Upper lobe of left lung (tissue), 6 donors: Measurements from ENCODE around the gene ZNF423. TPM values are rescaled to one million over a fixed set of nuclear protein-coding genes. Genes with fewer than 3 reads are reported as not detected.

Experiments
- ATAC-seq, 2 donors: fragments of 200-7000 bp; cut with Tn5 transposase; one replicate each; pipeline ENCODE4 v1.9.1; 2022; ENCODE audit warnings: mild to moderate bottlenecking in 2 of 2, moderate library complexity in 2 of 2; ENCODE audit not compliant: low FRiP score in 2 of 2
- DNase-seq, 2 donors: peaks; one replicate each; pipeline ENCODE4 v3.0.0-alpha.2; 2019 to 2020
- H3K27ac ChIP-seq, 4 donors: fragments of 200-600 bp; sonication (generic); one replicate each; pipeline ENCODE4 v1.5.1; 2016 to 2019
- H3K27me3 ChIP-seq, 4 donors: fragments of 200-600 bp; sonication (generic); one replicate each; pipeline ENCODE4 v1.5.1; 2017 to 2019
- H3K36me3 ChIP-seq, 4 donors: fragments of 200-600 bp; sonication (generic); one replicate each; pipeline ENCODE4 v1.5.1; 2016 to 2019
- H3K4me1 ChIP-seq, 4 donors: fragments of 200-600 bp; sonication (generic); one replicate each; pipeline ENCODE4 v1.5.1; 2018 to 2019
- H3K4me3 ChIP-seq, 4 donors: fragments of 200-600 bp; sonication (generic); one replicate each; pipeline ENCODE4 v1.5.1; 2017 to 2019; ENCODE audit warnings: mild to moderate bottlenecking in 2 of 4, moderate library complexity in 1 of 4
- H3K9me3 ChIP-seq, 4 donors: fragments of 200-600 bp; sonication (generic); one replicate each; pipeline ENCODE4 v1.5.1; 2018 to 2019
- EP300 ChIP-seq, 4 donors: sonication (generic); formaldehyde crosslinking; IDR thresholded peaks; one replicate each; pipeline ENCODE4 v1.5.1; 2017; ENCODE audit warnings: antibody characterized with exemption in 4 of 4, control low read depth in 2 of 4
- POLR2A ChIP-seq, 4 donors: fragments of 450-650 bp; IDR thresholded peaks; one replicate each; pipeline ENCODE4 v1.5.1; 2016 to 2017; ENCODE audit warnings: antibody characterized with exemption in 4 of 4, mild to moderate bottlenecking in 2 of 4
- POLR2AphosphoS5 ChIP-seq, 2 donors: sonication (generic); formaldehyde crosslinking; IDR thresholded peaks; one replicate each; pipeline ENCODE4 v1.5.1; 2017; ENCODE audit warnings: antibody characterized with exemption in 2 of 2
- WGBS, 2 donors: methylation state at CpG; one replicate each; pipeline ENCODE4 v1.1.5; 2017 to 2018; 5-methylcytosine and 5-hydroxymethylcytosine counted together
- total RNA-seq, 6 donors: library from RNA; depleted of rRNA in 4 of 6; stranded (reverse); fragments of >200 nt in 4 of 6; gene quantifications; one replicate each; pipeline versions ENCODE4 v1.1.0 to v1.2.1, GENCODE V29; 2016 to 2021
- TF ChIP-seq, protein P1 (sequence below), 6 experiments: fragments of 450-650 bp in 4 of 6; fragments of 200-600 bp in 2 of 6; sonication (generic) in 2 of 6; IDR thresholded peaks; one replicate each; pipeline ENCODE4 v1.5.1; 2016 to 2019; ENCODE audit warnings: antibody characterized with exemption in 6 of 6
- donor health status: DM: no; HTN: no; CAD: no; lungs with moderate emphysema.
- donor health status: DM: no; HTN: yes; CAD: no; lungs with severe emphysema.

ZNF423 gene
- total RNA-seq, 6 donors from 2014 or later, result 4.1 to 11.4 (median 6.7) TPM

DNA sequence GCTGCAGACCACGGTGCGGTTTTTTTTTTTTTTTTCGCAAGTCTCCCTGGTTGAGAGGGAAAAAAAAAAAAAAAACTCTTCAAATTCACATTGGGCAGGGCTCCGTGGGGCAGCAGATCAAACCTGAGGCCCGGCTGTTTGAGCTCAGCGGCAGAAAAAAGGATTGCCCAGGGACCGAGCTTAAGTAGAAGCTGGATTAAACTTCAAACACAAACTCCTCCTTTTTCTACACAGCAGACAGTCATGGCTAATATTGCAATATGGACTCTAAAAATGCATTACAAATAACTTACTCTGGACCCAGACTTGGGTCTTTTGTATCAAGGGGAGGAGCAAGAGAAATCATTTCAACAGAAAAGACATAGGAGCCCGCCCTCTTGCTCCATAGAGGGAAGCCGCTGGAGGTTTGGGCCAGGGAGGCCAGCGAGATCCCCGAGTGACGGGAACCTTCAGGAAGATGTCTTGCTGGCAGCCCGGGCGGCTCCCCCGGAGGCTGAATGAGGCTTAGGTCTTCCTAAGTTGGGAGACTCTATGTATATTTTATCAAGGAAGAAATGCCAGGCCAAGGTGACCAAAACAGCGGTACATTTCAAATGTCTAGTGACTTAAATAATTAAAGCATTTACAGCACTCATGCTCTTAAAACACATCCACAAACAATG lies 167.7 kb downstream of the ZNF423 start:
- no peaks in the 10 kb centered on the region for H3K27me3 ChIP-seq
- 77 to 90% methylated on average over 15 to 16 of the region's 16 CpGs for WGBS, 2 donors
- no peak overlapping the region for H3K27ac ChIP-seq
- ATAC-seq, result no peak
- DNase-seq, result no peak
- TF ChIP-seq, protein P1, sequence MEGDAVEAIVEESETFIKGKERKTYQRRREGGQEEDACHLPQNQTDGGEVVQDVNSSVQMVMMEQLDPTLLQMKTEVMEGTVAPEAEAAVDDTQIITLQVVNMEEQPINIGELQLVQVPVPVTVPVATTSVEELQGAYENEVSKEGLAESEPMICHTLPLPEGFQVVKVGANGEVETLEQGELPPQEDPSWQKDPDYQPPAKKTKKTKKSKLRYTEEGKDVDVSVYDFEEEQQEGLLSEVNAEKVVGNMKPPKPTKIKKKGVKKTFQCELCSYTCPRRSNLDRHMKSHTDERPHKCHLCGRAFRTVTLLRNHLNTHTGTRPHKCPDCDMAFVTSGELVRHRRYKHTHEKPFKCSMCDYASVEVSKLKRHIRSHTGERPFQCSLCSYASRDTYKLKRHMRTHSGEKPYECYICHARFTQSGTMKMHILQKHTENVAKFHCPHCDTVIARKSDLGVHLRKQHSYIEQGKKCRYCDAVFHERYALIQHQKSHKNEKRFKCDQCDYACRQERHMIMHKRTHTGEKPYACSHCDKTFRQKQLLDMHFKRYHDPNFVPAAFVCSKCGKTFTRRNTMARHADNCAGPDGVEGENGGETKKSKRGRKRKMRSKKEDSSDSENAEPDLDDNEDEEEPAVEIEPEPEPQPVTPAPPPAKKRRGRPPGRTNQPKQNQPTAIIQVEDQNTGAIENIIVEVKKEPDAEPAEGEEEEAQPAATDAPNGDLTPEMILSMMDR (IDR thresholded peaks at IDR 0.05), result no peak
- TF ChIP-seq POLR2A (IDR thresholded peaks at IDR 0.05) (no peak), EP300 (IDR thresholded peaks at IDR 0.05) (no peak), POLR2AphosphoS5 (IDR thresholded peaks at IDR 0.05) (no peak)
- no peaks in the 10 kb centered on the region for H3K36me3 ChIP-seq
- no peak overlapping the region for H3K4me3 ChIP-seq
- no peaks in the 10 kb centered on the region for H3K4me1 ChIP-seq
- H3K9me3 ChIP-seq, result no peaks in the 10 kb centered on the region

DNA sequence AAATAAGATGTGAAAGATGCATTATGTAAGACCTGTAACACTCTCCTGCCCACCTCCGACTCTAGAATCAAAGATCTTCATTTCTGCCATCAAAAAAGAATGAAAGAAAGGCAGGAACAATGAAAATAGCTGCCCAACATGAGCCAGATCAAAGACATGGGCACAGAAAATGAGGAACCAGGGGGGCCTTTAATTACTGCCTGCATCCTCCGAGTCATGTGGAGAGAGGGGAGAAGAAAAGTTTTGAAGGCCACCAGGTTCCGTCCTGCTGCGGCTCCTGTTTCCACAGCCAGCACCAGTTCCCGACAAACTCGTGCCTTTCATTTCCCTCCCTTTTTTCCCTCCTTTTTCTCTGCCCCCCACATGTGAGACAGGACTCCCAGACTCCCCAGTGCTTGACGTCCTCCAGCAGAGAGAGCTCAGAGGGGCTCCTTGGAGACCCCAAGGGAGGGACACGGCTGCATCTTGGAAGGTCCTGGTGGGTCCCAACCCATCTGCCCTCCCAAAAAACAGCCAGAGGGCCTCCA lies 168.4 kb downstream of the ZNF423 start:
- TF ChIP-seq EP300 (IDR thresholded peaks at IDR 0.05) (no peak), POLR2A (IDR thresholded peaks at IDR 0.05) (no peak), POLR2AphosphoS5 (IDR thresholded peaks at IDR 0.05) (no peak)
- TF ChIP-seq, protein P1 (IDR thresholded peaks at IDR 0.05), result no peak
- ATAC-seq (no peak), DNase-seq (no peak)
- WGBS, 2 donors, result 55 to 63% methylated on average over 8 of the region's 8 CpGs
- Histone ChIP-seq H3K36me3 (no peaks in the 10 kb centered on the region), H3K9me3 (no peaks in the 10 kb centered on the region), H3K4me1 (no peaks in the 10 kb centered on the region), H3K4me3 (no peak overlapping the region), H3K27ac (no peak overlapping the region), H3K27me3 (no peaks in the 10 kb centered on the region)

DNA sequence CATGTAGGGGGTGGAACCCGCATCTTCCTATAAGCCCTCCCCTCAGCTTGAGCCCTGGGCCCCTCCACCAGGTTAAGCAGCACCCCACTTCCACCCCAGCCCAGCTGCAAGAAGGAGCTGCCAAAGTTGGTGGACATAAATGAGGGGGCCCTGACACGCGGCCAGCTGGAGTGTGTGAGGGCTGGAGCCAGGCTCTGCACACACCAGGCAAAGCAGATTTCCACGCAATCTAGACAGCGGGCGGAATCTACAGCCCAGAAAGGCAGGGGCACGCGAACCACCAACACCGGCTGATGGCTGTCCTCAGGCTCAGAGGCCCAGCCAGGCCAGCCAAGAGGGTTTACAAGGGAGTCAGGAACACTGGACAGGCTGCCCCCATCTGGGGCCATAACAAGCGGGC lies 171.2 kb downstream of the ZNF423 start:
- ATAC-seq (no peak), DNase-seq (no peak)
- H3K36me3 ChIP-seq, result no peaks in the 10 kb centered on the region
- 98 to 100% methylated on average over 8 to 10 of the region's 10 CpGs for WGBS, 2 donors
- TF ChIP-seq, protein P1 (IDR thresholded peaks at IDR 0.05), result no peak
- H3K4me1 ChIP-seq, result no peaks in the 10 kb centered on the region
- no peak overlapping the region for H3K4me3 ChIP-seq
- H3K9me3 ChIP-seq, result peaks cover 0 to 9% (median 0%) of the 10 kb centered on the region in 4 donors
- H3K27me3 ChIP-seq, result no peaks in the 10 kb centered on the region
- no peak overlapping the region for H3K27ac ChIP-seq

DNA sequence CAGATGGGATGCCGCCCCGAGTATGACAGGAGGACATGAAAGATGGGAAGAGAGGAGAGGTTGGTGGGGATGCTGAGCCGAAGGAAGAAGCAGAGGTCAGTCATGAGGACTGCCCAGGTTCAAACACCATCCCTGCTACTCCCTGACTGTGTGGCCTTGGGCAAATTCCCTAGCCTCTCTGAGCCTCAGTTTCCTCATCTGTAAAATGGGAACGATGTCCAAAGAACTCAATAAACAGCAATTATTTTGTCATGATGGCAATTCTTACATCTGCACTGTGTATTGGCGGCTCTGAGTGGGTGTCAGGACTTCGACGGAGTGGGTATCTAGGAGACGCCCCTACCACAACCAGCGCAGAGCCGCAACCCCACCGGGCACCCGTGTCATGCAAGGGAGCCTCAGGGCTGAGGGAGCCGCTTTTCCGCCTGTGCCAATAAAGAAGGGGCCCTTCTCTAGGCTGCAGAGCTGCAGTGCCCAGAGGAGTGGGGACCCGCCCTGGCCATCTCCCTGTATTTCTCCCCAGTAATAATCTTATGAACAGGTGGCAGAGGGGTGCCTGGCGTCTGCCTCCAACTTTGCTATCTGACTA lies 173.2 kb downstream of the ZNF423 start:
- H3K27ac ChIP-seq, result no peak overlapping the region
- no peak overlapping the region for H3K4me3 ChIP-seq
- no peaks in the 10 kb centered on the region for H3K36me3 ChIP-seq
- WGBS, 2 donors, result 94% methylated on average over 10 to 16 of the region's 16 CpGs
- H3K4me1 ChIP-seq, result no peaks in the 10 kb centered on the region
- TF ChIP-seq POLR2A (IDR thresholded peaks at IDR 0.05), result no peak
- TF ChIP-seq, protein P1 (IDR thresholded peaks at IDR 0.05), result no peak
- no peak for TF ChIP-seq EP300 (IDR thresholded peaks at IDR 0.05)
- no peak for DNase-seq
- H3K27me3 ChIP-seq, result no peaks in the 10 kb centered on the region
- H3K9me3 ChIP-seq, result peaks cover 0 to 11% (median 0%) of the 10 kb centered on the region in 4 donors
- ATAC-seq, result no peak
